GM12878 (cell line): ENCODE results near the gene REXO1. TPM values are rescaled to one million over a fixed set of nuclear protein-coding genes. Genes with fewer than 3 reads are reported as not detected.

Experiments used
- ATAC-seq: fragments of 200-7000 bp; cut with Tn5 transposase; 3 replicates; pipeline ENCODE4 v1.9.1; 2020; ENCODE audit warnings: mild to moderate bottlenecking, moderate library complexity
- BruUV-seq: library from RNA; stranded (reverse); fragments of 400-500 nt; replicated peaks from 2 replicates; lab custom pipeline; 2021; lab: Mats Ljungman, UMichigan
- CTCF ChIA-PET: fragments of 300-600 bp; sonication (Branson Sonifier 250); formaldehyde crosslinking; extraction: SDS; loops from one replicate; lab custom pipeline; 2021; ENCODE audit warnings: inconsistent platforms; lab: Yijun Ruan, JAX
- POLR2A ChIA-PET: fragments of 350-600 bp; formaldehyde crosslinking; extraction: SDS; loops from one replicate; lab custom pipeline; 2021; ENCODE audit warnings: inconsistent platforms; lab: Charles Lee
- RAD21 ChIA-PET: fragments of 300-600 bp; sonication (Branson Sonifier 250); formaldehyde crosslinking; loops from one replicate; lab custom pipeline; 2023; ENCODE audit warnings: antibody characterized with exemption; ENCODE audit not compliant: unreplicated experiment; lab: Charles Lee
- SMC1A ChIA-PET: fragments of 300-600 bp; sonication (Branson Sonifier 250); formaldehyde crosslinking; loops from one replicate; lab custom pipeline; 2023; ENCODE audit not compliant: unreplicated experiment, uncharacterized antibody; lab: Charles Lee
- DNase-seq: peaks from one replicate; pipeline ENCODE4 v3.0.0-alpha.2; 2011; ENCODE audit warnings: low read depth, low spot score
- FAIRE-seq: peaks from 3 replicates; lab custom pipeline; 2011; peaks lifted over from hg19 to GRCh38; lab: Jason Lieb, UNC
- H2AFZ ChIP-seq: 2 replicates; pipeline ENCODE4 v1.6.0; 2011; ENCODE audit warnings: low read depth, low read length, control low read depth; ENCODE audit not compliant: control insufficient read depth
- H3K27ac ChIP-seq: 2 replicates; pipeline ENCODE4 v1.5.1; 2011; ENCODE audit warnings: control low read depth; ENCODE audit not compliant: control insufficient read depth, insufficient read depth
- H3K27me3 ChIP-seq, 2 experiments: replicated peaks in 1 of 2; 2 replicates each; pipeline versions ENCODE4 v1.6.0 to v1.6.1; 2011; ENCODE audit warnings: low read length in 1 of 2; ENCODE audit not compliant: control insufficient read depth in 2 of 2, insufficient read depth in 2 of 2
- H3K36me3 ChIP-seq, 2 experiments: 2 replicates each; pipeline ENCODE4 v1.5.1; 2011; ENCODE audit warnings: low read length in 1 of 2; ENCODE audit not compliant: control insufficient read depth in 2 of 2, insufficient read depth in 2 of 2
- H3K4me1 ChIP-seq: 2 replicates; pipeline ENCODE4 v1.6.1; 2011; ENCODE audit warnings: mild to moderate bottlenecking, low read length, moderate library complexity, mixed read lengths; ENCODE audit not compliant: control insufficient read depth, insufficient read depth
- H3K4me2 ChIP-seq: 2 replicates; pipeline ENCODE4 v1.6.0; 2011; ENCODE audit warnings: control low read depth; ENCODE audit not compliant: control insufficient read depth, insufficient read depth
- H3K4me3 ChIP-seq: fragments of 200-600 bp; sonication (generic); 2 replicates; pipeline ENCODE4 v1.5.1; 2016
- H3K79me2 ChIP-seq: 2 replicates; pipeline ENCODE4 v1.6.0; 2011; ENCODE audit warnings: low read length; ENCODE audit not compliant: control insufficient read depth, insufficient read depth
- H3K9ac ChIP-seq: 2 replicates; pipeline ENCODE4 v1.8.0; 2011; ENCODE audit warnings: low read length, control low read depth, mixed read lengths; ENCODE audit not compliant: control insufficient read depth, insufficient read depth
- H3K9me3 ChIP-seq: replicated peaks from 3 replicates; pipeline ENCODE4 v1.5.1; 2011; ENCODE audit warnings: mild to moderate bottlenecking, low read length; ENCODE audit not compliant: control insufficient read depth, insufficient read depth
- H4K20me1 ChIP-seq: 2 replicates; pipeline ENCODE4 v1.6.0; 2011; ENCODE audit not compliant: control insufficient read depth, insufficient read depth
- ATF3 ChIP-seq: IDR thresholded peaks from 2 replicates; pipeline ENCODE4 v1.6.1; 2011; ENCODE audit warnings: low read depth, mild to moderate bottlenecking, low read length, moderate library complexity, borderline replicate concordance; ENCODE audit errors: extremely low read depth
- CBFB ChIP-seq: IDR thresholded peaks from 2 replicates; pipeline ENCODE4 v1.6.1; 2016; ENCODE audit warnings: antibody characterized with exemption, low read depth
- CHD2 ChIP-seq: IDR thresholded peaks from 2 replicates; pipeline ENCODE4 v1.6.1; 2011; ENCODE audit warnings: low read depth, low read length, improper control_type of control experiment, borderline replicate concordance
- E2F4 ChIP-seq: IDR thresholded peaks from 2 replicates; pipeline ENCODE4 v1.6.1; 2012; ENCODE audit warnings: low read depth, low read length, improper control_type of control experiment
- IKZF2 ChIP-seq, 2 experiments: fragments of 450-650 bp; IDR thresholded peaks; 2 replicates each; pipeline ENCODE4 v1.6.1; 2017; ENCODE audit warnings: mild to moderate bottlenecking in 2 of 2, moderate library complexity in 2 of 2
- IRF3 ChIP-seq: fragments of 450-650 bp; IDR thresholded peaks from 2 replicates; pipeline ENCODE4 v1.6.1; 2014; ENCODE audit warnings: mild to moderate bottlenecking
- JUND ChIP-seq: IDR thresholded peaks from 2 replicates; pipeline ENCODE4 v1.6.1; 2012; ENCODE audit warnings: low read depth, mild to moderate bottlenecking, low read length, improper control_type of control experiment, moderate library complexity
- MTA3 ChIP-seq: IDR thresholded peaks from 2 replicates; pipeline ENCODE4 v1.6.1; 2012; ENCODE audit warnings: low read length, inconsistent platforms, borderline replicate concordance
- NBN ChIP-seq: fragments of 450-650 bp; IDR thresholded peaks from 2 replicates; pipeline ENCODE4 v1.6.1; 2016
- NKRF ChIP-seq: fragments of 450-650 bp; conservative IDR thresholded peaks from 2 replicates; pipeline ENCODE4 v1.6.1; 2017; ENCODE audit warnings: mild to moderate bottlenecking, moderate library complexity
- RELA ChIP-seq: fragments of 450-650 bp; IDR thresholded peaks from 2 replicates; pipeline ENCODE4 v1.8.0; 2014; ENCODE audit warnings: borderline replicate concordance; ENCODE audit not compliant: partially characterized antibody
- RELB ChIP-seq: fragments of 450-650 bp; IDR thresholded peaks from 2 replicates; pipeline ENCODE4 v1.6.1; 2017; ENCODE audit warnings: low read depth, mild to moderate bottlenecking, moderate library complexity
- SMARCA5 ChIP-seq: fragments of 450-650 bp; IDR thresholded peaks from 2 replicates; pipeline ENCODE4 v1.6.1; 2017; ENCODE audit warnings: mild to moderate bottlenecking
- SRF ChIP-seq, 2 experiments: IDR thresholded peaks; 2 replicates each; pipeline ENCODE4 v1.6.1; 2011; ENCODE audit warnings: low read depth in 2 of 2, low read length in 2 of 2, mild to moderate bottlenecking in 1 of 2, moderate library complexity in 1 of 2
- SUZ12 ChIP-seq: fragments of 200-600 bp; sonication (generic); IDR thresholded peaks from one replicate; pipeline ENCODE4 v1.6.1; 2018; ENCODE audit warnings: antibody characterized with exemption, mild to moderate bottlenecking; ENCODE audit not compliant: unreplicated experiment
- WRNIP1 ChIP-seq: IDR thresholded peaks from 2 replicates; pipeline ENCODE4 v1.6.1; 2011; ENCODE audit warnings: low read depth, low read length, improper control_type of control experiment, borderline replicate concordance
- WGBS: methylation state at CpG from one replicate; pipeline ENCODE4 v1.1.6; 2016; ENCODE audit warnings: low lambda C conversion rate; ENCODE audit not compliant: insufficient replicate concordance, insufficient coverage; ENCODE audit errors: missing lambda C conversion rate; 5-methylcytosine and 5-hydroxymethylcytosine counted together
- in situ Hi-C: fragments of 300-500 bp; cut with MboI; formaldehyde crosslinking; loops from 9 replicates; pipeline ENCODE4 v1.14.3; 2018; ENCODE audit warnings: mixed read lengths
- intact Hi-C: fragments of 100-400 bp; cut with micrococcal nuclease; formaldehyde crosslinking; loops from one replicate; pipeline ENCODE4 v1.14.2; 2022; ENCODE audit not compliant: unreplicated experiment
- polyA plus RNA-seq, 11 experiments: library from polyadenylated mRNA; depleted of rRNA in 4 of 11; unstranded in 6 of 11; stranded (reverse) in 5 of 11; fragments of >200 nt; fragmentation: Nextera tagmentation in 4 of 11; fragmentation: Illumina TruSeq in 1 of 11; extraction: Ambion mirVana in 4 of 11; extraction: Trizol in 1 of 11; gene quantifications; 1 replicate in 1 of 11; 2 replicates in 10 of 11; pipeline versions ENCODE4 v1.2.1 to v1.2.3, GENCODE V29; 2011 to 2016; ENCODE audit warnings: inconsistent platforms in 2 of 11, missing spikeins in 2 of 11, low read depth in 1 of 11
- total RNA-seq, 4 experiments: library from RNA; depleted of rRNA in 3 of 4; stranded (reverse); fragments of >200 nt in 3 of 4; fragmentation: Illumina TruSeq in 1 of 4; extraction: Trizol in 1 of 4; gene quantifications; 2 replicates each; pipeline versions ENCODE4 v1.2.1 to v1.2.3, GENCODE V29; 2013 to 2021
- TF ChIP-seq, protein P1 (sequence below): IDR thresholded peaks from 2 replicates; pipeline ENCODE4 v1.6.1; 2011; ENCODE audit warnings: borderline replicate concordance, low read depth, mild to moderate bottlenecking, moderate library complexity, low read length; ENCODE audit not compliant: insufficient read depth, poor library complexity, severe bottlenecking

Gene REXO1
- total and polyA plus RNA-seq, 10 of the 15 experiments (the other 5 are each of a cell fraction or from before 2014, with no cell fraction given), result 0.03 to 45.2 (median 8.4) TPM

DNA sequence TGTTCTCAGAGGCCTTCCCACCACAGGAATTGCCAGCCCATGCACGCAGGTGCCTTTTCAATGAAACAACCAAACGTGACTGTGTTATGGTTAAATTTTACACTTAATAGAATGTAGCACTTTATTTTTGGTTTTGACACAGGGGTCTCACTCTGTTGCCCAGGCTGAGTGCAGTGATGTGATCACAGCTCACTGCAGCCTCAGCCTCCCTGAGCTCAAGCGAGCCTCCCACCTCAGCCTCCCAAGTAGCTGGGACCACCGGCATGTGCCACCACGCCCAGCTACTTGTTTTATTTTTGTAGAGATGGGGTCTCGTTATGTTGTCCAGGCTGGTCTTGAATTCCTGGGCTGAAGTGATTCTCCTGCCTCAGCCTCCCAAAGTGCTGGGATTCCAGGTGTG is 43.4 kb downstream of the REXO1 start:
- intact Hi-C loops, result no loop called here
- TF ChIP-seq NKRF (no peak), IKZF2 (IDR thresholded peaks at IDR 0.05) (no peak), E2F4 (no peak), SRF (IDR thresholded peaks at IDR 0.05; ENCODE audit: low read depth in 2 of 2, low read length in 2 of 2) (no peak), JUND (no peak), MTA3 (no peak), SUZ12 (no peak), IRF3 (no peak), RELB (no peak), ATF3 (no peak), RELA (no peak), SMARCA5 (no peak), WRNIP1 (no peak), NBN (no peak), CHD2 (no peak), CBFB (no peak)
- TF ChIP-seq, protein P1, sequence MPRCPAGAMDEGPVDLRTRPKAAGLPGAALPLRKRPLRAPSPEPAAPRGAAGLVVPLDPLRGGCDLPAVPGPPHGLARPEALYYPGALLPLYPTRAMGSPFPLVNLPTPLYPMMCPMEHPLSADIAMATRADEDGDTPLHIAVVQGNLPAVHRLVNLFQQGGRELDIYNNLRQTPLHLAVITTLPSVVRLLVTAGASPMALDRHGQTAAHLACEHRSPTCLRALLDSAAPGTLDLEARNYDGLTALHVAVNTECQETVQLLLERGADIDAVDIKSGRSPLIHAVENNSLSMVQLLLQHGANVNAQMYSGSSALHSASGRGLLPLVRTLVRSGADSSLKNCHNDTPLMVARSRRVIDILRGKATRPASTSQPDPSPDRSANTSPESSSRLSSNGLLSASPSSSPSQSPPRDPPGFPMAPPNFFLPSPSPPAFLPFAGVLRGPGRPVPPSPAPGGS, result no peak
- Histone ChIP-seq H3K79me2 (no peaks in the 10 kb centered on the region), H3K36me3 (no peaks in the 10 kb centered on the region), H3K27ac (no peak overlapping the region), H3K4me1 (no peaks in the 10 kb centered on the region), H3K9ac (no peak overlapping the region), H3K4me3 (no peak overlapping the region), H3K4me2 (no peak overlapping the region), H3K27me3 (no peaks in the 10 kb centered on the region), H3K9me3 (no peaks in the 10 kb centered on the region), H4K20me1 (no peaks in the 10 kb centered on the region), H2AFZ (no peak overlapping the region)
- POLR2A ChIA-PET, result no interaction called here
- CTCF ChIA-PET, result no interaction called here
- WGBS, result 34% methylated on average over 6 of the region's 6 CpGs
- no peak for DNase-seq
- RAD21 ChIA-PET, result no interaction called here
- FAIRE-seq, result no peak
- BruUV-seq, result no TSS peak
- SMC1A ChIA-PET, result no interaction called here
- no peak for ATAC-seq
- in situ Hi-C loops, result no loop called here
